Measurements from ENCODE around the gene ORM1. TPM values are rescaled to one million over a fixed set of nuclear protein-coding genes. Genes with fewer than 3 reads are reported as not detected.

Gene ORM1
- total RNA-seq, 1 donor from 2014 or later, result not detected

- Mint-ChIP-seq H3K4me3 (no peak overlapping the region), H3K27me3 (ENCODE audit: low read depth) (no peaks in the 10 kb centered on the region), H3K36me3 (ENCODE audit: low read depth) (peaks cover 5% of the 10 kb centered on the region), H3K4me1 (peaks cover 20% of the 10 kb centered on the region), H3K27ac (ENCODE audit: unreplicated experiment) (no peak overlapping the region), H3K9me3 (peaks cover 4% of the 10 kb centered on the region)
- no peak for TF ChIP-seq CTCF (conservative IDR thresholded peaks at IDR 0.05)
- DNase-seq (ENCODE audit: low read depth, low spot score), result no peak
Measured at GRCh38 chr9:114367366-114367765, 44.5 kb downstream of the ORM1 start.

- DNase-seq (ENCODE audit: low read depth, low spot score), result no peak
- H3K4me3 Mint-ChIP-seq, result no peak overlapping the region
- peaks cover 20% of the 10 kb centered on the region for H3K4me1 Mint-ChIP-seq
- peak overlapping the region; percentile 19 for H3K27ac Mint-ChIP-seq (ENCODE audit: unreplicated experiment)
- no peak for TF ChIP-seq CTCF (conservative IDR thresholded peaks at IDR 0.05)
- no peaks in the 10 kb centered on the region for H3K27me3 Mint-ChIP-seq (ENCODE audit: low read depth)
- H3K9me3 Mint-ChIP-seq, result peaks cover 4% of the 10 kb centered on the region
- peaks cover 5% of the 10 kb centered on the region for H3K36me3 Mint-ChIP-seq (ENCODE audit: low read depth)
Measured at GRCh38 chr9:114367772-114368569, 45.1 kb downstream of the ORM1 start.

GRCh38 chr9:114369216-114370130, 46.6 kb downstream of the ORM1 start:
- Mint-ChIP-seq H3K4me1 (peaks cover 21% of the 10 kb centered on the region), H3K9me3 (peaks cover 4% of the 10 kb centered on the region), H3K4me3 (no peak overlapping the region), H3K27ac (ENCODE audit: unreplicated experiment) (no peak overlapping the region), H3K36me3 (ENCODE audit: low read depth) (peaks cover 5% of the 10 kb centered on the region), H3K27me3 (ENCODE audit: low read depth) (no peaks in the 10 kb centered on the region)
- no peak for TF ChIP-seq CTCF (conservative IDR thresholded peaks at IDR 0.05)
- no peak for DNase-seq (ENCODE audit: low read depth, low spot score)

- no peaks in the 10 kb centered on the region for H3K27me3 Mint-ChIP-seq (ENCODE audit: low read depth)
- peaks cover 5% of the 10 kb centered on the region for H3K36me3 Mint-ChIP-seq (ENCODE audit: low read depth)
- no peak overlapping the region for H3K4me3 Mint-ChIP-seq
- H3K4me1 Mint-ChIP-seq, result peaks cover 29% of the 10 kb centered on the region
- DNase-seq (ENCODE audit: low read depth, low spot score), result no peak
- no peak for TF ChIP-seq CTCF (conservative IDR thresholded peaks at IDR 0.05)
- H3K9me3 Mint-ChIP-seq, result peaks cover 4% of the 10 kb centered on the region
- H3K27ac Mint-ChIP-seq (ENCODE audit: unreplicated experiment), result peak overlapping the region; percentile 48
Measured at GRCh38 chr9:114370251-114370967, 47.5 kb downstream of the ORM1 start.

GRCh38 chr9:114370968-114371320, 48.0 kb downstream of the ORM1 start:
- no peak for DNase-seq (ENCODE audit: low read depth, low spot score)
- no peak overlapping the region for H3K4me3 Mint-ChIP-seq
- peaks cover 5% of the 10 kb centered on the region for H3K36me3 Mint-ChIP-seq (ENCODE audit: low read depth)
- peak overlapping the region; percentile 50 for H3K27ac Mint-ChIP-seq (ENCODE audit: unreplicated experiment)
- H3K9me3 Mint-ChIP-seq, result peaks cover 4% of the 10 kb centered on the region
- peaks cover 29% of the 10 kb centered on the region for H3K4me1 Mint-ChIP-seq
- H3K27me3 Mint-ChIP-seq (ENCODE audit: low read depth), result no peaks in the 10 kb centered on the region
- TF ChIP-seq CTCF (conservative IDR thresholded peaks at IDR 0.05), result no peak
